ENCODE data around the gene PKN3.
"Not testable (repeated sequence)": the region's sequence is repeated elsewhere in the genome, so short reads cannot be mapped to it uniquely, and the experiment has no call there.

DNA sequence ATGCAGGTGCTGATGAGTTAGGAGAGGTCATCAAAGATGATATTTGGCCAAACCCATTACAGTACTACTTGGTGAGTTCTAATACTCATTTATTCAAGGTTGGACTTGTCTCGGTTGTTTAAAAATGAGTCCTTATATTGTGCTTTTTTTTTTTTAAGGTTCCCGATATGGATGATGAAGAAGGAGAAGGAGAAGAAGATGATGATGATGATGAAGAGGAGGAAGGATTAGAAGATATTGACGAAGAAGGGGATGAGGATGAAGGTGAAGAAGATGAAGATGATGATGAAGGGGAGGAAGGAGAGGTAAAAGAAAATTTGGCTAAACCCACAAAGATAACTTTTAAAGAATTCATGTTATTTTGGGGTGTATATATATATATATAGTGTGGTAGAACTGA lies 8.6 kb upstream of the PKN3 start:
- not testable (repeated sequence) for TF ChIP-seq POLR2A, EP300, POLR2AphosphoS5 (IDR thresholded peaks at IDR 0.05)
- TF ChIP-seq, protein P1, sequence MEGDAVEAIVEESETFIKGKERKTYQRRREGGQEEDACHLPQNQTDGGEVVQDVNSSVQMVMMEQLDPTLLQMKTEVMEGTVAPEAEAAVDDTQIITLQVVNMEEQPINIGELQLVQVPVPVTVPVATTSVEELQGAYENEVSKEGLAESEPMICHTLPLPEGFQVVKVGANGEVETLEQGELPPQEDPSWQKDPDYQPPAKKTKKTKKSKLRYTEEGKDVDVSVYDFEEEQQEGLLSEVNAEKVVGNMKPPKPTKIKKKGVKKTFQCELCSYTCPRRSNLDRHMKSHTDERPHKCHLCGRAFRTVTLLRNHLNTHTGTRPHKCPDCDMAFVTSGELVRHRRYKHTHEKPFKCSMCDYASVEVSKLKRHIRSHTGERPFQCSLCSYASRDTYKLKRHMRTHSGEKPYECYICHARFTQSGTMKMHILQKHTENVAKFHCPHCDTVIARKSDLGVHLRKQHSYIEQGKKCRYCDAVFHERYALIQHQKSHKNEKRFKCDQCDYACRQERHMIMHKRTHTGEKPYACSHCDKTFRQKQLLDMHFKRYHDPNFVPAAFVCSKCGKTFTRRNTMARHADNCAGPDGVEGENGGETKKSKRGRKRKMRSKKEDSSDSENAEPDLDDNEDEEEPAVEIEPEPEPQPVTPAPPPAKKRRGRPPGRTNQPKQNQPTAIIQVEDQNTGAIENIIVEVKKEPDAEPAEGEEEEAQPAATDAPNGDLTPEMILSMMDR (IDR thresholded peaks at IDR 0.05): not testable (repeated sequence)
